ENCODE measurements around the gene TOR4A. TPM values are rescaled to one million over a fixed set of nuclear protein-coding genes. Genes with fewer than 3 reads are reported as not detected.
A peak's percentile ranks its signal among the peaks of the same experiment; 100 is the strongest.

Gene TOR4A
- total and polyA plus RNA-seq, 2 donors from 2014 or later: 4.9 to 23.8 TPM

- H3K9ac ChIP-seq (ENCODE audit: low read length in 3 of 3): no peak overlapping the region
- H3K9me3 ChIP-seq (ENCODE audit: control insufficient read depth in 2 of 3, insufficient read depth in 1 of 3, low read length in 3 of 3): no peaks in the 10 kb centered on the region
- FAIRE-seq (no peak), DNase-seq (no peak)
- no peak for TF ChIP-seq CTCF (IDR thresholded peaks at IDR 0.05; ENCODE audit: borderline replicate concordance, extremely low read depth, insufficient read depth)
- no peak overlapping the region for H3K27ac ChIP-seq (ENCODE audit: low read depth in 2 of 2, low read length in 2 of 2)
- peaks cover 0 to 8% (median 4%) of the 10 kb centered on the region in 3 donors for H3K4me1 ChIP-seq (ENCODE audit: control insufficient read depth in 2 of 3, insufficient read depth in 2 of 3, low read depth in 1 of 3, low read length in 3 of 3)
- no peaks in the 10 kb centered on the region for H3K27me3 ChIP-seq (ENCODE audit: control insufficient read depth, insufficient read depth, low read length)
- intact Hi-C loops (cut with DNase I): loop anchor here (10.0 kb wide), 1 partner anchor 120 kb away; the partner anchor contains the start of gene DPP7
- H3K36me3 ChIP-seq (ENCODE audit: control insufficient read depth in 2 of 3, insufficient read depth in 3 of 3, low read length in 3 of 3): no peaks in the 10 kb centered on the region
- H3K4me3 ChIP-seq (ENCODE audit: low read length in 3 of 3): no peak overlapping the region
Observed at GRCh38 chr9:137234758-137235423, 42.6 kb upstream of the TOR4A start.

GRCh38 chr9:137235424-137236237 lies 41.9 kb upstream of the TOR4A start:
- no peak for DNase-seq
- intact Hi-C loops (cut with DNase I): loop anchor here (10.0 kb wide), 1 partner anchor 121 kb away; the partner anchor contains the start of gene DPP7
- no peak overlapping the region for H3K27ac ChIP-seq (ENCODE audit: low read depth in 2 of 2, low read length in 2 of 2)

GRCh38 chr9:137236238-137236935 lies 41.1 kb upstream of the TOR4A start:
- DNase-seq (peak; percentile 92 to 95 (median 93)), FAIRE-seq (no peak)
- Histone ChIP-seq H3K4me3 (ENCODE audit: low read length in 3 of 3) (no peak overlapping the region), H3K9ac (ENCODE audit: low read length in 3 of 3) (no peak overlapping the region), H3K9me3 (ENCODE audit: control insufficient read depth in 2 of 3, insufficient read depth in 1 of 3, low read length in 3 of 3) (no peaks in the 10 kb centered on the region), H3K36me3 (ENCODE audit: control insufficient read depth in 2 of 3, insufficient read depth in 3 of 3, low read length in 3 of 3) (no peaks in the 10 kb centered on the region), H3K27me3 (ENCODE audit: control insufficient read depth, insufficient read depth, low read length) (no peaks in the 10 kb centered on the region), H3K4me1 (ENCODE audit: control insufficient read depth in 2 of 3, insufficient read depth in 2 of 3, low read depth in 1 of 3, low read length in 3 of 3) (peaks cover 0 to 8% (median 4%) of the 10 kb centered on the region in 3 donors), H3K27ac (ENCODE audit: low read depth in 2 of 2, low read length in 2 of 2) (peak overlapping the region in 1 of 2 donors; percentile 7)
- intact Hi-C loops (cut with DNase I): loop anchor here (10.0 kb wide), 1 partner anchor 122 kb away; the partner anchor contains the start of gene DPP7
- TF ChIP-seq CTCF (IDR thresholded peaks at IDR 0.05; ENCODE audit: borderline replicate concordance, extremely low read depth, insufficient read depth): peak; percentile 99

More at GRCh38 chr9:137235424-137236237, 41.9 kb upstream of the TOR4A start:
- no peak for TF ChIP-seq CTCF (IDR thresholded peaks at IDR 0.05; ENCODE audit: borderline replicate concordance, extremely low read depth, insufficient read depth)
- FAIRE-seq: no peak
- Histone ChIP-seq H3K4me1 (ENCODE audit: control insufficient read depth in 2 of 3, insufficient read depth in 2 of 3, low read depth in 1 of 3, low read length in 3 of 3) (peaks cover 0 to 8% (median 4%) of the 10 kb centered on the region in 3 donors), H3K9me3 (ENCODE audit: control insufficient read depth in 2 of 3, insufficient read depth in 1 of 3, low read length in 3 of 3) (no peaks in the 10 kb centered on the region), H3K4me3 (ENCODE audit: low read length in 3 of 3) (no peak overlapping the region), H3K9ac (ENCODE audit: low read length in 3 of 3) (no peak overlapping the region), H3K27me3 (ENCODE audit: control insufficient read depth, insufficient read depth, low read length) (no peaks in the 10 kb centered on the region), H3K36me3 (ENCODE audit: control insufficient read depth in 2 of 3, insufficient read depth in 3 of 3, low read length in 3 of 3) (no peaks in the 10 kb centered on the region)
